Urinary bladder (tissue), 4 donors: ENCODE results near the gene PAX5. TPM values are rescaled to one million over a fixed set of nuclear protein-coding genes. Genes with fewer than 3 reads are reported as not detected.

ENCODE experiments used
- DNase-seq: peaks from one replicate; pipeline ENCODE4 v3.0.0-alpha.2; 2015; ENCODE audit errors: extremely low spot score
- H3K27ac ChIP-seq: one replicate; pipeline ENCODE4 v1.5.1; 2013; ENCODE audit warnings: low read depth, mild to moderate bottlenecking, moderate library complexity
- H3K36me3 ChIP-seq: one replicate; pipeline ENCODE4 v1.6.1; 2013; ENCODE audit warnings: mild to moderate bottlenecking, moderate library complexity; ENCODE audit not compliant: insufficient read depth
- H3K4me1 ChIP-seq: one replicate; pipeline ENCODE4 v1.6.1; 2013; ENCODE audit warnings: mild to moderate bottlenecking, moderate library complexity; ENCODE audit not compliant: insufficient read depth
- H3K4me3 ChIP-seq: one replicate; pipeline ENCODE4 v1.5.1; 2013; ENCODE audit warnings: low read depth, low read length
- WGBS: extraction: QIAGEN DNeasy Blood & Tissue Kit; methylation state at CpG from one replicate; pipeline ENCODE4 v1.1.7; 2013; 5-methylcytosine and 5-hydroxymethylcytosine counted together
- polyA plus RNA-seq: library from polyadenylated mRNA; stranded (reverse); fragments of 200-250 nt; gene quantifications from one replicate; pipeline ENCODE4 v1.2.3, GENCODE V29; 2013
- total RNA-seq: library from RNA; depleted of rRNA; stranded (reverse); fragments of >200 nt; gene quantifications from one replicate; pipeline ENCODE4 v1.2.3, GENCODE V29; 2014
- donor health status: healthy with polysubstance abuse.
- donor health status: healthy.

The PAX5 gene
- total and polyA plus RNA-seq, 2 donors: 0.03 to 0.26 TPM

DNA sequence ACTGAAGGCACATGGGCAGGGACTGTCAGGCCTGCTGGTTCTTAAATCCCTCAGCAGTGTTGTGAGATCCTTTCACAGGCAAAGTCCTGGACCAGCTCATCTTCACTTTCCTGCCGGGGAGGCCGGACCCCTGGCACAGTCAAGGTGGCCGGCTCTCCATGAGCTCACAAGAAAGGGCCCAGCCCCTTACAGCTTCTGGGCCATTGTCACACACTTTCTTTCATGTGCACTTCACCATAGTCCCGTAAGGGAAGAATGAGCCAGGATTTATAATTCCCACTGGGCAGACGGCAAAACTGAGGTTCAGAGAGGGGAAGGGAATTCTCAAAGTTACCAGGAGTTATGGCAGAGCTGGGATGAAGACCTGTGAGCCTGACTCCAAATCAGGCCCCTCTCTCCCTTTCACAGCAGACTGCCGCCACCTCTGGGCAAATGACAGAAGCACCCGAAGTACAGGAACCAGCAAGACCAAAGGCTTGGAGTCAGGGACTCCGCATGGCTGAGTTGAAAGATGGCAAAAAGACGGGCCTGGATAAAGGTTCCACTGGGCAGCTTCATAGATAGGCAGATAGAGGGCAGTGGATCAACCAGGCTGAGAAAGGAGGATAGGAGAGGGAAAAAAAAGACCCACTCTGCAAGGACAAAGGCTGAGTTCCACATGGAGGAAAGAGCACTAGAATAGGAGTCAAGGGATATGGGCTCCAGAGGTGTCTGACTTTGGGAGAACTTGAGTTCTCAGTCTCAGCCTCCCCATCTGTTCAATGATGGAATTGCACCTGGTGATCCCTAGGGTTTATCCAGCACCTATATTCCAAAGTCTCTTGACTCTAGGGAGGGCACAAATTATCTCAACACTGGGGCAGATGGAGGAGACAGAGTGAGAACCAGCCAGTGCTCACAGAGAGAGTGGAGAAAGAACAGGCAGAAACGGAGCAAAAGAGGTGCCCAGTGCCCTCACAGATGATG is 128.7 kb downstream of the PAX5 start:
- 77% methylated on average over 10 of the region's 10 CpGs for WGBS
- no peak for DNase-seq
- Histone ChIP-seq H3K36me3 (no peaks in the 10 kb centered on the region), H3K4me1 (no peaks in the 10 kb centered on the region), H3K27ac (no peak overlapping the region), H3K4me3 (no peak overlapping the region)

DNA sequence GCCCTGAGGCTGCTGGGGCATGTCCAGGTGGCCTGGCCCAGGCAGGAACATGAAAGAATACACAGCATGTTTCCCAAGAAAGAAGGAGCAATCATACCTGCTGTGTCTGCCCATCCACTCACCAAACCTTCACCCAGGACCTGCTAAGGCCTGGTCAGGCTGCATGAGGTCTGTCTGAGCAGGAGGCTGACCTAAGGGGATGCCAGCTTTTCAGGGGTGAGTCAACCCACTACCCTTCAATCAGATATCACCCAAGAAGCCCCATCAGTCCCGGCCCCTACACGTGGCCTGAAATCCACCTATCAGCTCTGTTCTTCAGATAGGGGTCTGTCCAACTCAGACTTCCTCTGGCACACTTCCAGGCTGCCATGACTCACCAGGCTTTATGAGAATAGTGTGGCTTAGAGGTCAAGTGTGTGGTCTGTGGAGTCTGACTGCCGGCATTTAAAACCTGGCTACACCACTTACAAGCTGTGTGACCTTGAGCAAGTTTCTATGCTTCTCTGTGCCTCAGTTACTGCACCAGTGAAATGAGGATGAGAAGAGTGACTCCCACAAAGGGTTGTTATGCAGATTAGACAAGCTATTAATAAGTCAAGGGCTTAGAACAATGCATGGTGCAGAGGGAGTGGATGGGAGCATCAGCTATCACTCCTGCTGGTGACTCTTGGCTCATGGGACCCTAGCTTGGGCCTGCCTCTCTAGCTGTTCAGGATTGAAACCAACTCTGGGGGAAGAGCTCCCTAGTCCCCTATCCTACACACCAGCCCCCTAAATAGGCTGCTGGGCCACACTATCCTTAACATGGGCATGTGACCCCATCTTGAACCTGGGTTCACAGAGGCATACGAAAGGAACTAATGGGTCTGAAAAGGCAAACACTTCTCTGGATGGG is 130.3 kb downstream of the PAX5 start:
- peak; percentile 21 for DNase-seq
- no peaks in the 10 kb centered on the region for H3K36me3 ChIP-seq
- no peaks in the 10 kb centered on the region for H3K4me1 ChIP-seq
- no peak overlapping the region for H3K27ac ChIP-seq
- no peak overlapping the region for H3K4me3 ChIP-seq
- WGBS: 36% methylated on average over 4 of the region's 4 CpGs

DNA sequence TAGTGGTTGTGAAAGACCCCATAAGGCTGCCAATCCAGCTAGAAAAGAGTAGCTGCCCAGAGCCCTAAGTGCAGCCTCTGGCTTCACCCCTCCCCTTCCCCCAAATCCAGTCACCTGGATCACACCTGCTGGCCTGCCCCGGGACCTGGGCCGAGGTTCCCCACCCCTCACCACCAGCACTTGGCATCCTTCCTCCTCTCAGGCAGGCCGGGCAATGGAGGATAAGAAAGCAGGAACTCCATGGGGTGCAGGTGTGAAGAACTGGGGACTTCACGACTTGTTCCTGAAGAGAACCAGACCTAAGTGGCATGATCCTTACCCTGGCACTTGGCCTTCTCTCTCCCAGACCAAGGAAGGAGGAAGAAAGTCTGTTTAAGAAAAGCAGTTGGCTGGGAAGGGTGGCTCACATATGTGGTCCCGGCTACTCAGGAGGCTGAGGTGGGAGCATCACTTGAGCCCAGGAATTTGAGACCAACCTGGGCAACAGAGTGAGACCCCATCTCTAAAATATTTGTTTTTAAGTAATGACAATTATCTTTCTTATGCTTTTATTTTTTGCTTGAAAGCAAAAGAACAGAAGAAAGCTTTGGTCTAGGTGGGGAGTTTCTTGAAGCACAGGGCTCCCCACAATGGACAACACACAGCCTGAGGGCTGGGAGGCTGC is 131.1 kb downstream of the PAX5 start:
- H3K4me3 ChIP-seq: no peak overlapping the region
- H3K4me1 ChIP-seq: no peaks in the 10 kb centered on the region
- no peak for DNase-seq
- no peak overlapping the region for H3K27ac ChIP-seq
- WGBS: 68% methylated on average over 5 of the region's 5 CpGs
- H3K36me3 ChIP-seq: no peaks in the 10 kb centered on the region

DNA sequence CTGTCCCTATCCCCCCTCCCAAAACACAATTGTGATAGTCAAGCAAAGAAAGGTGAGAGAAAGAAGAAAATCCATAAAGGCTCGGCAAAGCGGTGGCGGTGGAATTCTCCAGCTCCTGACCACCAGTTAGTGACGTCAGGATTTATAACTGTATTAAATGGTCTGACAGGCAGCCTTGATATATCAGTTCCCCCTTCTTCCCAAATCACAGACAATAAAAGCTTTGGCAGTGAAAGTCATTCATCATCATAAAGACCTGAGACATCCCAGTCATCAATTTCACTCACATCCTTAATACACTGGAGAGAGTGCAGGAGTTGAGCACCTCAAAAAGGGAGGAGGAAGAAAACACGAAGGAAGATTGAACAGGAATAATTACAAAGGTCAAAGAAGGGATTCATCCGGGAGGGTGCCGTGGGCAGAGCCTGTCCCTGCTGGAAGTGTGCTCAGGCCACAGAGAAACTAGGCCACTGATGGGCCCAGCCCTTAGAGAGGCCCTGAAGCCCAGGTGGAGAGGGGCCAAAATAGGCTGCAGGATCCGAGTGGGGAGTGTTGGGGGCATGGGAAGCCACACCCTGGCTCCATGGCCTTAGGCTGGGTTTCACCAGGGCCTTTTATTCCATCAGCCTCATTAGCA is 131.9 kb downstream of the PAX5 start:
- no peak overlapping the region for H3K4me3 ChIP-seq
- no peak for DNase-seq
- no peak overlapping the region for H3K27ac ChIP-seq
- no peaks in the 10 kb centered on the region for H3K4me1 ChIP-seq
- WGBS: 54% methylated on average over 8 of the region's 8 CpGs
- H3K36me3 ChIP-seq: no peaks in the 10 kb centered on the region

DNA sequence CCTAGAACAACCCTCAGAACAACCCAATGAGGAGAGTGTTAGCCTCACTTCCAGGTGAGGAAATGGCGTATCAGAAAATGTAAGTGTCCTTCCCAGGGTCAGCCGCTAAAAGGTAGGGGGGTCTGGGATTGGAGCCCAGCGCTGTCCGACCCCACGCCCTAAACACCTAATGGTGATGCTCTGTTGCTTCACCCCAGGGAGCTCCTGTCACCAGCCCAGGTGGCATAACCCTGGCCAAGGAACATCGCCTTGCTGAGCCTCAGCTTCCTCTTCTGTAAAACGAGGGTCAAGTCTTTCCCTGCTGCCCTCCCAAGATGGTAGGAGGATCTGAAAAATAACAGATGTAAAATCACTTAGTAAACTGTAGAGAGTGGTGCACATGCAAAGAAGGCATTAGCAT is 132.5 kb downstream of the PAX5 start:
- Histone ChIP-seq H3K4me3 (no peak overlapping the region), H3K27ac (no peak overlapping the region), H3K4me1 (no peaks in the 10 kb centered on the region), H3K36me3 (no peaks in the 10 kb centered on the region)
- DNase-seq: no peak
- WGBS: 76% methylated on average over 7 of the region's 7 CpGs

DNA sequence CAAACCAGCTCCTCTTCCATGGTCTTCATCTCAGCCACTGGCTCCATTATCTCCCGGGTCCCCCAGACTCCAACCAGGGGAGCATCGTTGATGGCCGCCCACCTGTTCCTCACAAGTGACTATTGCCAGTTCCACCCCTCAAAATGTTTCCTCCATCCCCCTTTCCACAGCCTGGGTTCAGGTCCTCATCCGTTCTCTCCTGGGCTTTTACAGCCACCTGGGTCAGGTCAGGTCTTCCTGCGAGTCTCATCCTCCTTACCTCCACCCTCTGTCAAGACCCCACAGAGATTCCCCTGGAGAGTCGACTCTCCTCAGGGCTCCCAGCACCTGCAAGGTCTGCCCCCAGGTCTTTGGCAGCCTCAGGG is 133.2 kb downstream of the PAX5 start:
- 82% methylated on average over 6 of the region's 6 CpGs for WGBS
- no peaks in the 10 kb centered on the region for H3K4me1 ChIP-seq
- no peak overlapping the region for H3K4me3 ChIP-seq
- no peak for DNase-seq
- H3K36me3 ChIP-seq: no peaks in the 10 kb centered on the region
- no peak overlapping the region for H3K27ac ChIP-seq

DNA sequence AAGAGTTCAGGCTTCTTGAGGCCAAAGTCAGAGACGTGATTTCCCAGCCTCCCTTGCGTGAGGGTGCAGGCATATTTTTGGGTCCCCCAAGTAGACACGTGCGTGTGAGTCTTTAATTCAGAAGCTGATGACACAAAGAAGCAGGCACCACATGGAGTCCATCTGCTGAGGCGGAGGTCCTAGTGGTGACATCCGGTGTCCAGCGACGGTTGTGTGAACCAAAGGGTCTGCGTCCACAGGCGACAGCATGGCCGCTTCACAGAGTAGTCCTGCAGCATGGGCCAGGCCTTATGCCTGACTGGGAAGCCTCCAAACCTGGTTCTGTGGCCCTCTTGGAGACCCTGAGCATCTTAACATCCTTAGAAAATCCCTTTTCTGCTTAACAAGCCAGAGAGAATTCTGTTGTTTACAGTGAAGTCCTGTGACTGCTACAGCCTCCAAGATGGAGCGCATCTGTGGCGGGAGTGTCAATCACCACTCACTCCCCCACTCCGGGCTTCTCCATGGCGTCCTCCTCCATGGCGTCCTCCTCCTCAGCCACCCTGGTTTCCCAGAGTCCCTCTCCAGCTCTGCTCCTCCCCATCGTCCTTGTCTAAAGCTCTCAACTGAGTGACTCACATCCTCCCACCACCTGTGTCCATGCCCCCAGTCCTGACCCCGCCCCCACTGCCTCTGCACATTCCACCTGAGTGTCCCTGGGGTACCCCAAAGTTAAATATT is 133.8 kb downstream of the PAX5 start:
- 76% methylated on average over 18 of the region's 18 CpGs for WGBS
- Histone ChIP-seq H3K4me3 (no peak overlapping the region), H3K27ac (no peak overlapping the region), H3K36me3 (no peaks in the 10 kb centered on the region), H3K4me1 (no peaks in the 10 kb centered on the region)
- DNase-seq: no peak

DNA sequence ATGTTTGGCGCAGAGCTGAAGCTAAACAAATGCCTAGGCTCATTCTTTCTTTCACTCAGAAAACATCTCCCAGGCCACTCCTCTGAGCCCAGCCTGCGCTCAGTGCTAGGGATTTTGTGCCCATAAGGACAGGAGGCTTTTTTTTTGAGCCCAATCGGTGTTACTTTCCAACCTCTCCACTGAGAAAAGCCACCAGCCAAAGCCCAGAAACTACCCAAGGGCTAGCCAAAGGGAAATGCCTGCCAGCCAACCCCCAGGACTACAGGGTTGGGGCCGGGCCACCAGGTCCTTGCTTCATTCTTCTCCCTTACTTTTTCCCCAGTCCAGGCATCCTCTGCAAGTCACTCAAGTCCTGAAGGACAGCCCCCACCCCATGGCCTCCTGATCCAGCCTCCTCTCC is 134.7 kb downstream of the PAX5 start:
- no peak for DNase-seq
- no peak overlapping the region for H3K4me3 ChIP-seq
- H3K36me3 ChIP-seq: no peaks in the 10 kb centered on the region
- no peak overlapping the region for H3K27ac ChIP-seq
- 86% methylated on average over 4 of the region's 4 CpGs for WGBS
- H3K4me1 ChIP-seq: no peaks in the 10 kb centered on the region

DNA sequence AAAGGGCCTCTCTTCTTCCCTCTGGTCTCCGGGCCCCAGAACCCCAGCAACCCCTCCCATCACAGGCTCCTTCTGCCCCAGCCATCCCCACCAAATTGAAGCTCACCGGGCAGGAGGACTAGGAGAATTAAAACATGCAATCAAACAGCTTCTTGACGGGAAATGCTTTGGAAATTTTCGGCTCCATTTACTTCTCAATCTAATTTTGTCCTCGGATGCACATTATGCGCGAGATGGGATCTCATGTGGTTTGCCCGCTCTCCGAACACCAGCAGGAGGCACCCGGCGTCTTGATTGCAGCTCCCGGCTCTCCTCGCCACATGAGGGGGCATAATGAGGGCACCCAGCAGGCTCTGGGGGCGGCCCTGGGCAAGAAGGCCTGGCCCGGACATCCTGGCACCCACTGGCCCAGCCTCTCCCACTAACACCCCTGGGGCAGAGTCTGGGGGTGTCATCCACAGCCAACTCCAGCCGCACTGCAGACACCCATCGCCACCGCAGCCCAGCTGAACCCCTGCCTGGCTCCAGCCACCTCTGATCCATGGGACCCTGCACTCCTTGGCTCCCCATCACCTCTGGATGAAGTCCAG is 135.5 kb downstream of the PAX5 start:
- DNase-seq: no peak
- Histone ChIP-seq H3K4me1 (no peaks in the 10 kb centered on the region), H3K36me3 (no peaks in the 10 kb centered on the region), H3K27ac (no peak overlapping the region), H3K4me3 (no peak overlapping the region)
- WGBS: 80% methylated on average over 18 of the region's 18 CpGs

DNA sequence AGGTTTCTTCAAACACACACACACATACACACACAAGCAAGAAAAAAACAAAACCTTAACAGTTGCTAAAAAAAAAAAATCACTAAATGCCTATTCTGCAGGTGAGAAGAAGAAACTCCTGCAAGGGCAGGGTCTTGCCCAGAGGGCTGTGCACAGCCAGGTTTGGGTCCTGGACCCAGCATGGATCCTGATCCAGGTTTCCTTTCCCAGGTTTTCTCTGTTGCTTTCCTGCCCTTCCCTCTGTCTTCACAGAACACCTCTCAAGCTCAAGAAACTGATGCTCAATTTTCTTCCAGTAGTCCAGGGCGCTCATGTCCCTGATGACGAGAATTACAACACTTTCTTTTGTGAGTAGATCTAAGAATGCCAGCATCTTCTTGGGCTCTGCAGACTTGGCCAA is 136.6 kb downstream of the PAX5 start:
- no peak overlapping the region for H3K4me3 ChIP-seq
- H3K4me1 ChIP-seq: no peaks in the 10 kb centered on the region
- DNase-seq: no peak
- H3K36me3 ChIP-seq: no peaks in the 10 kb centered on the region
- 35% methylated on average over 2 of the region's 2 CpGs for WGBS
- H3K27ac ChIP-seq: no peak overlapping the region

DNA sequence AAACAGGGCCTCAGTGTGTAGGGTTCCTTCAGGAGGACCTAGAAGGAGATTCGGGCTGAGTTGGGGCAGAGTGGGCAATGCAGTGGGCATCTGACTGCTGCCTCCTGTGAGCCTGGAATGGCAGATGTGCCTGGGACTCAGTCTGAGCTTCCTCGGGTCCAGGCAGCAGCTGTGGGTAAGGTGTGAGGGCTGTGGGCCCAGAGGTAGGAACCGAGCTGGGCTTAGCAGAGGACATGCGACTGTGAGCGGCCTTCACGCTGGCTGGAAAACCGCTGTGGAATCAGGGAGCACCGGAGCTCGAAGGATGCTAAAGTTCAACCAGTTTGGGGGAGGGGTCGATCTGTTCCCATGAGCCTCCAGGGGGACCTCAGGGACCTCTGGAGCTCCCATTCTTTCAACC is 137.0 kb downstream of the PAX5 start:
- WGBS: 58% methylated on average over 10 of the region's 10 CpGs
- DNase-seq: no peak
- Histone ChIP-seq H3K4me1 (no peaks in the 10 kb centered on the region), H3K36me3 (no peaks in the 10 kb centered on the region), H3K4me3 (no peak overlapping the region), H3K27ac (no peak overlapping the region)

DNA sequence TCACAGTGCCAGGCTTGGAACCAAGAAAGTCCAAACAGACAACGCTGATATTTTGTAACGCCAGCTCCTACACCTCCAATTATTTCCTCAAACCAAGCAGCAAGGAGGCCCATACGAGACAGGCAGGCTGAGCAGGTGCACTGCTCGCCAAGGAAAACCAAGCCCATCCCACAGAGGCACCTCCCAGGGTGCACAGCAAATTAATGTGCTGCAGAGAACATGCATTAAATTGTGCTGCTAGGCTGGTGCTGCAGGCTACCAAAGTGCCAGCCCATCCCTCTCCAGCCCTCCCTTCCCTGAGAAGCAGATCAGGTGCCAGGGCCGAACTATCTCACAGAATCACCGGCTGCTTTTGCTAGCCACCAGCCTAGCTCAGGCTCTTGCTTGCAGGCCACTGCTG is 137.8 kb downstream of the PAX5 start:
- Histone ChIP-seq H3K27ac (no peak overlapping the region), H3K4me1 (no peaks in the 10 kb centered on the region), H3K36me3 (no peaks in the 10 kb centered on the region), H3K4me3 (no peak overlapping the region)
- WGBS: 84% methylated on average over 6 of the region's 6 CpGs
- no peak for DNase-seq
